CD4-positive, alpha-beta memory T cell (primary cell): ENCODE data around the gene PRR35. TPM values are rescaled to one million over a fixed set of nuclear protein-coding genes. Genes with fewer than 3 reads are reported as not detected.

Experiments
- CTCF ChIA-PET: fragments of 350-600 bp; sonication (Branson Sonifier 250); formaldehyde crosslinking; loops from one replicate; lab custom pipeline; 2021; ENCODE audit warnings: inconsistent platforms; ENCODE audit not compliant: partially characterized antibody; lab: Charles Lee
- POLR2A ChIA-PET: fragments of 350-600 bp; sonication (Branson Sonifier 250); formaldehyde crosslinking; loops from one replicate; lab custom pipeline; 2021; ENCODE audit not compliant: partially characterized antibody; lab: Charles Lee
- DNase-seq, 5 donors: peaks; one replicate each; pipeline versions ENCODE4 v3.0.0 to v3.0.0-alpha.2; 2020 to 2022; ENCODE audit warnings: mixed read lengths in 1 of 5
- H3K27ac ChIP-seq: one replicate; pipeline ENCODE4 v1.7.0; 2013; ENCODE audit warnings: low read depth, low read length
- H3K27me3 ChIP-seq: 2 replicates; pipeline ENCODE4 v1.7.0; 2013; ENCODE audit warnings: mild to moderate bottlenecking, low read length, moderate library complexity; ENCODE audit not compliant: insufficient read depth
- H3K36me3 ChIP-seq: 2 replicates; pipeline ENCODE4 v1.7.0; 2013; ENCODE audit warnings: mild to moderate bottlenecking, low read length, moderate library complexity; ENCODE audit not compliant: insufficient read depth
- H3K4me1 ChIP-seq: 2 replicates; pipeline ENCODE4 v1.7.0; 2013; ENCODE audit warnings: mild to moderate bottlenecking, low read length, moderate library complexity; ENCODE audit not compliant: insufficient read depth
- H3K4me3 ChIP-seq, 2 donors: one replicate each; pipeline ENCODE4 v1.7.0; 2013; ENCODE audit warnings: low read length in 2 of 2, mild to moderate bottlenecking in 1 of 2
- H3K9me3 ChIP-seq, 2 donors: one replicate each; pipeline ENCODE4 v1.7.0; 2013; ENCODE audit warnings: low read length in 2 of 2, control low read depth in 1 of 2; ENCODE audit not compliant: control insufficient read depth in 1 of 2
- H3K27ac Mint-ChIP-seq, 7 donors: one replicate each; pipeline ENCODE4 v1.8.0; 2020 to 2021; ENCODE audit warnings: mixed read lengths in 7 of 7, mild to moderate bottlenecking in 6 of 7, inconsistent platforms in 3 of 7, moderate library complexity in 3 of 7
- H3K27me3 Mint-ChIP-seq, 2 donors: one replicate each; pipeline ENCODE4 v1.8.0; 2020 to 2021; ENCODE audit warnings: mixed read lengths in 2 of 2
- H3K36me3 Mint-ChIP-seq, 2 donors: one replicate each; pipeline ENCODE4 v1.8.0; 2020 to 2021; ENCODE audit warnings: mixed read lengths in 2 of 2, inconsistent platforms in 1 of 2, mild to moderate bottlenecking in 1 of 2
- H3K4me1 Mint-ChIP-seq, 4 donors: one replicate each; pipeline ENCODE4 v1.8.0; 2020 to 2021; ENCODE audit warnings: mixed read lengths in 4 of 4, mild to moderate bottlenecking in 1 of 4
- H3K4me3 Mint-ChIP-seq, 8 donors: one replicate each; pipeline ENCODE4 v1.8.0; 2020 to 2021; ENCODE audit warnings: mixed read lengths in 8 of 8, mild to moderate bottlenecking in 7 of 8, moderate library complexity in 6 of 8, inconsistent platforms in 3 of 8
- H3K9me3 Mint-ChIP-seq, 8 donors: one replicate each; pipeline ENCODE4 v1.8.0; 2020 to 2021; ENCODE audit warnings: mixed read lengths in 8 of 8, mild to moderate bottlenecking in 5 of 8, inconsistent platforms in 3 of 8, moderate library complexity in 1 of 8
- intact Hi-C: fragments of 100-400 bp; cut with micrococcal nuclease; formaldehyde crosslinking; loops from one replicate; pipeline ENCODE4 v1.15.1; 2023
- microRNA-seq: library from miRNA; unstranded; fragments of <30 nt; microRNA quantifications from one replicate; pipeline ENCODE4 v1.2.0, GENCODE V29; 2021; ENCODE audit warnings: borderline replicate concordance, borderline number of aligned reads, borderline microRNAs expressed, mixed read lengths
- polyA plus RNA-seq, 2 donors: library from polyadenylated mRNA; unstranded; fragments of 300-500 nt; fragmentation: Illumina TruSeq; gene quantifications; one replicate each; pipeline ENCODE4 v1.2.3, GENCODE V29; 2021
- total RNA-seq, 2 experiments: library from RNA; stranded (reverse); gene quantifications; one replicate each; pipeline ENCODE4 v1.2.3, GENCODE V29; 2021

The PRR35 gene
- total and polyA plus RNA-seq, 4 experiments from 2014 or later: not detected

GRCh38 chr16:615122-615521, 54.9 kb downstream of the PRR35 start:
- Mint-ChIP-seq H3K27ac (no peak overlapping the region), H3K27me3 (no peaks in the 10 kb centered on the region), H3K4me3 (no peak overlapping the region), H3K4me1 (peaks cover 3 to 16% (median 10%) of the 10 kb centered on the region in 4 donors), H3K9me3 (peaks cover 0 to 3% (median 0%) of the 10 kb centered on the region in 8 donors), H3K36me3 (peaks cover 0 to 6% of the 10 kb centered on the region in 2 donors)
- POLR2A ChIA-PET: no interaction called here
- intact Hi-C loops: no loop called here
- Histone ChIP-seq H3K27me3 (no peaks in the 10 kb centered on the region), H3K27ac (no peak overlapping the region), H3K9me3 (no peaks in the 10 kb centered on the region), H3K36me3 (no peaks in the 10 kb centered on the region), H3K4me1 (no peaks in the 10 kb centered on the region), H3K4me3 (no peak overlapping the region)
- DNase-seq: no peak
- CTCF ChIA-PET: no interaction called here

Small RNA genes within 50 kb of the gene (microRNA-seq; reads per million reads assigned to microRNA genes)
- 1.9 reads per million for gene MIR3176
- gene MIR5587: not detected

Other genes with a start within 250 kb of the PRR35 start
- 10 to 100 TPM; 40.3 to 43.0 TPM for gene AXIN1, start 207.7 kb upstream of the PRR35 start, total RNA-seq
- gene AXIN1, start 207.7 kb upstream of the PRR35 start, polyA plus RNA-seq: 1 to 10 TPM in 1 of 2 donors, under 1 TPM in 1; 0.67 to 6.0 TPM
- gene MRPL28, start 189.9 kb upstream of the PRR35 start, total RNA-seq: 10 to 100 TPM; 27.9 to 29.2 TPM
- gene MRPL28, start 189.9 kb upstream of the PRR35 start, polyA plus RNA-seq: 10 to 100 TPM; 58.6 to 59.2 TPM
- gene PGAP6, start 178.4 kb upstream of the PRR35 start, total RNA-seq: 10 to 100 TPM; 72.2 to 73.5 TPM
- 10 to 100 TPM; 22.7 to 40.5 TPM for gene PGAP6, start 178.4 kb upstream of the PRR35 start, polyA plus RNA-seq
- 10 to 100 TPM; 34.9 to 35.4 TPM for gene NME4, start 163.2 kb upstream of the PRR35 start, total RNA-seq
- gene NME4, start 163.2 kb upstream of the PRR35 start, polyA plus RNA-seq: 10 to 100 TPM; 54.4 to 61.7 TPM
- 1 to 10 TPM; 5.1 to 7.3 TPM for gene DECR2, start 158.5 kb upstream of the PRR35 start, total RNA-seq
- 1 to 10 TPM; 3.4 to 4.1 TPM for gene DECR2, start 158.5 kb upstream of the PRR35 start, polyA plus RNA-seq
- gene RAB11FIP3, start 134.7 kb upstream of the PRR35 start, total RNA-seq: 10 to 100 TPM; 41.8 to 42.6 TPM
- 1 to 10 TPM in 1 of 2 donors, under 1 TPM in 1; 0.15 to 4.6 TPM for gene RAB11FIP3, start 134.7 kb upstream of the PRR35 start, polyA plus RNA-seq
- 10 to 100 TPM; 74.0 to 77.4 TPM for gene CAPN15, start 32.7 kb upstream of the PRR35 start, total RNA-seq
- gene CAPN15, start 32.7 kb upstream of the PRR35 start, polyA plus RNA-seq: 10 to 100 TPM in 1 of 2 donors, 1 to 10 TPM in 1; 5.3 to 14.1 TPM
- 1 to 10 TPM; 2.4 to 3.2 TPM for gene NHLRC4, start 6.6 kb downstream of the PRR35 start, total RNA-seq
- gene NHLRC4, start 6.6 kb downstream of the PRR35 start, polyA plus RNA-seq: 1 to 10 TPM; 2.1 to 2.7 TPM
- gene PIGQ, start 9.6 kb downstream of the PRR35 start, total RNA-seq: 10 to 100 TPM; 61.4 to 63.3 TPM
- 10 to 100 TPM in 1 of 2 donors, 1 to 10 TPM in 1; 7.2 to 12.5 TPM for gene PIGQ, start 9.6 kb downstream of the PRR35 start, polyA plus RNA-seq
- gene RAB40C, start 29.7 kb downstream of the PRR35 start, total RNA-seq: 10 to 100 TPM; 22.0 to 25.6 TPM
- 10 to 100 TPM in 1 of 2 donors, 1 to 10 TPM in 1; 6.8 to 17.7 TPM for gene RAB40C, start 29.7 kb downstream of the PRR35 start, polyA plus RNA-seq
- gene WFIKKN1, start 70.6 kb downstream of the PRR35 start, total RNA-seq: under 1 TPM; 0.67 to 0.86 TPM
- gene WFIKKN1, start 70.6 kb downstream of the PRR35 start, polyA plus RNA-seq: under 1 TPM in 1 of 2 donors, not detected in 1; 0.09 TPM
- gene METTL26, start 75.9 kb downstream of the PRR35 start, total RNA-seq: 10 to 100 TPM; 68.4 to 74.1 TPM
- gene METTL26, start 75.9 kb downstream of the PRR35 start, polyA plus RNA-seq: 100 to 1,000 TPM in 1 of 2 donors, 10 to 100 TPM in 1; 90.1 to 106 TPM
- gene MCRIP2, start 81.4 kb downstream of the PRR35 start, total RNA-seq: 10 to 100 TPM; 28.3 to 30.5 TPM
- 10 to 100 TPM; 34.6 to 45.5 TPM for gene MCRIP2, start 81.4 kb downstream of the PRR35 start, polyA plus RNA-seq
- gene WDR90, start 89.0 kb downstream of the PRR35 start, total RNA-seq: 10 to 100 TPM; 18.0 to 19.7 TPM
- gene WDR90, start 89.0 kb downstream of the PRR35 start, polyA plus RNA-seq: 1 to 10 TPM in 1 of 2 donors, under 1 TPM in 1; 0.96 to 1.7 TPM
- gene RHOT2, start 107.7 kb downstream of the PRR35 start, total RNA-seq: 100 to 1,000 TPM; 254 to 263 TPM
- 10 to 100 TPM; 46.6 to 54.3 TPM for gene RHOT2, start 107.7 kb downstream of the PRR35 start, polyA plus RNA-seq
- gene RHBDL1, start 115.3 kb downstream of the PRR35 start, total RNA-seq: 1 to 10 TPM; 2.2 to 2.4 TPM
- gene RHBDL1, start 115.3 kb downstream of the PRR35 start, polyA plus RNA-seq: 1 to 10 TPM; 2.1 to 2.8 TPM
- gene STUB1, start 120.0 kb downstream of the PRR35 start, total RNA-seq: 100 to 1,000 TPM in 1 of 2 experiments, 10 to 100 TPM in 1; 97.2 to 110 TPM
- 100 to 1,000 TPM; 147 to 181 TPM for gene STUB1, start 120.0 kb downstream of the PRR35 start, polyA plus RNA-seq
- gene JMJD8, start 123.9 kb downstream of the PRR35 start, total RNA-seq: 10 to 100 TPM; 45.0 to 49.0 TPM
- 10 to 100 TPM; 43.9 to 60.3 TPM for gene JMJD8, start 123.9 kb downstream of the PRR35 start, polyA plus RNA-seq
- gene WDR24, start 130.0 kb downstream of the PRR35 start, total RNA-seq: 10 to 100 TPM; 15.5 to 16.1 TPM
- gene WDR24, start 130.0 kb downstream of the PRR35 start, polyA plus RNA-seq: 10 to 100 TPM; 10.2 to 12.2 TPM
- 10 to 100 TPM; 58.4 to 59.5 TPM for gene FBXL16, start 145.4 kb downstream of the PRR35 start, total RNA-seq
- 10 to 100 TPM in 1 of 2 donors, 1 to 10 TPM in 1; 9.3 to 38.6 TPM for gene FBXL16, start 145.4 kb downstream of the PRR35 start, polyA plus RNA-seq
- 1 to 10 TPM; 6.9 to 7.7 TPM for gene METRN, start 154.7 kb downstream of the PRR35 start, total RNA-seq
- 10 to 100 TPM in 1 of 2 donors, 1 to 10 TPM in 1; 8.3 to 18.8 TPM for gene METRN, start 154.7 kb downstream of the PRR35 start, polyA plus RNA-seq
- 10 to 100 TPM; 21.5 to 23.5 TPM for gene ANTKMT, start 160.8 kb downstream of the PRR35 start, total RNA-seq
- gene ANTKMT, start 160.8 kb downstream of the PRR35 start, polyA plus RNA-seq: 10 to 100 TPM; 14.5 to 36.4 TPM
- 1 to 10 TPM; 4.5 to 5.1 TPM for gene CCDC78, start 166.0 kb downstream of the PRR35 start, total RNA-seq
- gene CCDC78, start 166.0 kb downstream of the PRR35 start, polyA plus RNA-seq: not detected
- 10 to 100 TPM; 17.2 to 24.4 TPM for gene HAGHL, start 166.7 kb downstream of the PRR35 start, total RNA-seq
- 1 to 10 TPM; 2.2 to 4.0 TPM for gene HAGHL, start 166.7 kb downstream of the PRR35 start, polyA plus RNA-seq
- gene CIAO3, start 180.6 kb downstream of the PRR35 start, total RNA-seq: 10 to 100 TPM; 58.2 TPM
- gene CIAO3, start 180.6 kb downstream of the PRR35 start, polyA plus RNA-seq: 10 to 100 TPM; 10.8 to 26.1 TPM
- gene MSLN, start 200.3 kb downstream of the PRR35 start, total RNA-seq: not detected
- not detected for gene MSLN, start 200.3 kb downstream of the PRR35 start, polyA plus RNA-seq
- 10 to 100 TPM; 26.9 to 31.1 TPM for gene RPUSD1, start 228.0 kb downstream of the PRR35 start, total RNA-seq
- gene RPUSD1, start 228.0 kb downstream of the PRR35 start, polyA plus RNA-seq: 10 to 100 TPM; 19.9 to 29.7 TPM
- 10 to 100 TPM; 42.1 to 46.9 TPM for gene CHTF18, start 228.2 kb downstream of the PRR35 start, total RNA-seq
- 1 to 10 TPM; 3.0 to 6.0 TPM for gene CHTF18, start 228.2 kb downstream of the PRR35 start, polyA plus RNA-seq
- gene GNG13, start 240.3 kb downstream of the PRR35 start, total RNA-seq: not detected
- gene GNG13, start 240.3 kb downstream of the PRR35 start, polyA plus RNA-seq: not detected